GM18909 (cell line): ENCODE data around the gene PTPN14.

Experiments used
- ATAC-seq: cut with Tn5 transposase; IDR thresholded peaks from one replicate; pipeline ENCODE4 v1.9.1; 2021; ENCODE audit warnings: mild to moderate bottlenecking; ENCODE audit not compliant: unreplicated experiment, poor library complexity

The PTPN14 gene

DNA sequence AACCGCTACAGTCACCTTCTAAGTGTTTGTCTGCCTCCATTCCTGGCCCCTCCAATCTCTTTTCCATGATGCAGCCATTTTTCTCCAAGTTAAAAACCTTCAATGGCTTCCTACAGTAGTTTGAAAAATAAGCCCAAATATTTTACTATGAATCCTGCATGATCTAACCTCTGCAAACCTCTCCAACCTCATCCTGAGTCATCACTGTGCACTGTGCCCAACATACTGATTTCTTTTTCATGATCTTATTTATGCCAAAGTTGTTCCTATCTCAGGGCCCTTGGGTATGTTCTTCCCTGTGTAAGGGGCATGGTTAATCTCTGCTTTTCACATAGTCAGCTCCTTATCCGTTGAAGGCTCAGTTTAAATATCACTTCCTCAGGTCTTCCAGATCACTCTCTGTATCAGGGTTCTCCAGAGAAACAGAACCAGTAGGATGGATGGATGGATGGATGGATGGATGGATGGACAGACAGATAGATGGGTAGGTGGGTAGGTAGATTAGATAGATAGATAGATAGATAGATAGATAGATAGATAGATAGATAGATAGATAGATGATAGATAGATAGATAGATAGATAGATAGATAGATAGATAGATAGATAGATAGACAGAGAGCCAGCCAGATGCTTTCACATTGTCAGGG lies 18.1 kb upstream of the PTPN14 start:
- no peak for ATAC-seq

DNA sequence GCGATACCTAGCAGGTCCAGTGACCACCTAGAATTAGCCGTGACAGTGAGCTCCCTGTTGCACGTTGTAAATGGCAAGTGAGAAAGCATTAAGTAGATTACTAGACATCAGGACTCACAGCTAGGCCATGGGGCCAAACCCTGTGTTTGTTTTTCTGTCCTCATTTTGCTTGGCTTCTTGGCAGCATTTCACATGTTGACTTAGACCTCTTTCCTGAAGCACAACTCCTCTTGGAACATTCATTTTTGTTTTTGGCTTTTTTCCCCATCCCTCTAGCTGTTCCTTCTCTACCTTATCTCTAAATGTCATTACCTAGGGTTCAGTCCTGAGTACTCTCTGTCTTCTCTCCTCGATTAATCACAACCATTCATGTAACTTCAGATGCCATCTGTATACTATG lies 16.9 kb upstream of the PTPN14 start:
- ATAC-seq = no peak

DNA sequence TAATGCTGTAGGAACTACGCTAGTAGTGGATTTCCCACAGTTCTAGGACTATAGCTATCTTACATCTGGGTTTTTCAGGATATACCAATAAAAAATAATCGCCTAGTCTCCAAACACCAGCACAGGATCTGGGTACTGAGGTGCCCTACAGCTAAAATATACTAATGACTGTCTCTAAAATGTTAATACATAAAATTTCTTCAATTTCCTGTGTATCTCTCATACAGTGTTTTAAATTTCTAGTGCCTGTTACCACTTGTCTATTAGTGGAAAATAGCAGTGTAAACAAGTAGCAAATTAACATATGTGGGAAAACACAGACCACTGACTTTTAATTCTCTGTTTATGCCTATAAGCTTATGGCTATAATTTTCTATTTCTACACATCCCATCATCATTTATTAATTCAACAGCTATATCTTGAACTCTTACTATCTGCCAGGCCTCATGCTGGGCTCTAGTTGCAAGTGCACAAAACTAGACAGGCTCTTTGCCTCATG lies 16.1 kb upstream of the PTPN14 start:
- ATAC-seq = no peak

- ATAC-seq = no peak
Observed at GRCh38 chr1:214566158-214567104, 15.0 kb upstream of the PTPN14 start.

- ATAC-seq = no peak
Observed at GRCh38 chr1:214565310-214565709, 13.9 kb upstream of the PTPN14 start.

DNA sequence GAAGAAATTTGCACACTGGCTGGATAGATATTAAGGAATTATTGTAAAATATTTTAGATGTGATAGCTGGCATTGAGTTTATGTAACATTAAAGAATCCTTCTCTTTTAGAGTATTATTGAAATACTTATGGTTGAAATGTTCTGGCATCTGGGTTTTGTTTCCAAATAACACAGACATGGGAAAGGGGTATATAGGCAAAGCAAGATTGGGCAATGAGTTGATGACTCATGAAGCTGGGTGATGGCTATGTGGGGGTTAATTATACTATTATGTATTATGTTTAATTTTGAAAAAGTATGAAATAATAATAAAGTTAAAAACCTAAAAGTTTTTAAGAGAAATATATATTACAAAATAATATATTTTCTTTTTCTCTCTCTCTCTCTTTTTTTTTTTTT lies 12.5 kb upstream of the PTPN14 start:
- no peak for ATAC-seq

- no peak for ATAC-seq
Observed at GRCh38 chr1:214557952-214558735, 6.7 kb upstream of the PTPN14 start.

DNA sequence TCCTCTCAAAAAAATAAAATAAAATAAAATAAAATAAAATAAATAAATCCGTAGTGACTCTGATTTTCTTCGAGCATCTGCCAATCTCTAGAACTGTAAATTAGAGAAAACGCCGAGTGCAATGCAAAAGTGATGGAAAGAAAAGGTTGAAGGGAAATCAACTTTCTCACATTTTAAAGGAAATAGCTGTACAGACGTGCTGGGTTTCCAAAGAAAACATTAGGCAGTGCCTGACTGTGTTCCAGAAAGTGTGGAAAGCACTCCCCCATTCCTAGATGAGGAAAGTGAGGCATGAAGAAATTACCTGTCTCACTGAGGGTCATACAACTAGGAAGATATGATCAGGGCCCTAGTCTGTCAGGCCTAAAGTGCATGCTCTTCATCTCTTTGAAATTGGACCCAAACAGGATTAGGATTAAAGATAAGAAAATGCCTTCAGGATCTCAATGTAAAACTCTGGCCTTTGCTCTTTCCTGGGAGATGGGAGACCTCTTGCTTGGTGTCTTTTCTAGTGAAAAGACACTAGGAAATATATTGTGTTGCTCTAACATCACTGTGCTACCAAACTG lies 1.8 kb upstream of the PTPN14 start:
- ATAC-seq = no peak

GRCh38 chr1:214552174-214552608 lies 789 bp upstream of the PTPN14 start:
- peak; percentile 10 for ATAC-seq

DNA sequence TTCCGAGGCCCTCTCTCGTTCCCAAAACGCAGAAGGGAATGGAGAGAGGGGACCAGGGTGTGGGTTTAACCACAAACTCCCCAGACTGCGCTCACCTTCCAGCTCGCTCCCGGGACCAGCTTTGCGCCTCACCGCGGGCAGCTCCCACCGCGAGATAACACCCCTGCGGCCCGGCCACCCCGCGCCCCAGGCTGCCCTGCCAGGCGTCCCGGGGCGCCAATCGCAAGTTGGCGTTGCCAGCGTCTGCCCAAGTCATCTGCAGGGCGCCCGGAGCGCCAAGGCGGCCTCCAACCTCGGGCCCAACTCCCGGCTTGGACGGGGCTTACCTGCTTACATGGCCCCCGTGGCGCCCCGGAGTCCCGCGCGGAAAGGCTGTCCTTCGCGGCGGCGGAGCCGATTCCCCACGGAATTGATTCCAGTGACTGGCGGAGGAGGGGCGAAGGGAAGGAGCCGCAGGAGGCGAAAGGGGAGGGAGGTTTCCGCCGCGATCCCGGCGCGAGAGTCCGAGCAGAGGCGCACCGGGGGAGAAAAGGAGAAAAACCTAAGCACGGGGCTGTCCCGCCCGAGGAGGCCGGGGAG lies 456 bp downstream of the PTPN14 start:
- ATAC-seq = peak; percentile 27

- no peak for ATAC-seq
Observed at GRCh38 chr1:214550013-214550856, 1.2 kb downstream of the PTPN14 start.

DNA sequence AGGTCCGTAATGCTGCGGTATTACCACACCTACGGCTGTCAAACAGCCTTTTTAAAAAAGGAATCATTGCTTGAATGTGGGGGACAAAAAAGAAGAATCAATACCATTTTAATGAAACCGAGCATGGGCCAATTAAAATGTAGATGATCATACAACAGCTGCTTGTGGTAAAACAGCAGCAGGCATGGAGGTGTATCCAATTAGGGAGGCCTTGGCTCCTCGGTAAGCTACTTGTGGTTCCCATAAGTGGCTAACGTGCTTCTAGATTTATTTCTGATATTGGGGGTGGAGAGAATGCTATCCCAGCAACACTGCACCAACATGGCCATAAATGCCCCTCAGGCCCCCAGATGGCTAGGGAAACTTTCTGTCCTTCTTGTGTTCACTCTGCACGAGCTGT lies 1.8 kb downstream of the PTPN14 start:
- no peak for ATAC-seq

GRCh38 chr1:214548988-214549387 lies 2.4 kb downstream of the PTPN14 start:
- no peak for ATAC-seq

DNA sequence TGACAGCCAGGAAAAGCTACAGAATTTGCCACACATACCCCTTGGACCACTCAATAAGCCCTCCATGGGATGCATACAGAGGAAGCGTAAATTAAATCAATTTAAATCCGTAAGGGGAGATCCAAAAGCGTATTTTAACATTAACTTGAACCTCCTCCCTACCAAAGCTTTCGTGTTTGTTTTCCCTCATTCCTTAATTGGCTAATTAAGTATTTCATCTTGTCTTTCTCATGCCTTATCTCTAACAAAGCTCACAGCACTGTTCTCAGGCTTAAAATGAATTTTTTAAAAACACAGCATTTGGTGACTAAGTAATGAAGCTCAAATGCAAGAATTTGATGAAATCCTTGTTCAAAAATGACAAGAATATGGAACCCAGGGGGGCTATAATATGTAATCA lies 3.1 kb downstream of the PTPN14 start:
- ATAC-seq = no peak

GRCh38 chr1:214547747-214548146 lies 3.7 kb downstream of the PTPN14 start:
- no peak for ATAC-seq

DNA sequence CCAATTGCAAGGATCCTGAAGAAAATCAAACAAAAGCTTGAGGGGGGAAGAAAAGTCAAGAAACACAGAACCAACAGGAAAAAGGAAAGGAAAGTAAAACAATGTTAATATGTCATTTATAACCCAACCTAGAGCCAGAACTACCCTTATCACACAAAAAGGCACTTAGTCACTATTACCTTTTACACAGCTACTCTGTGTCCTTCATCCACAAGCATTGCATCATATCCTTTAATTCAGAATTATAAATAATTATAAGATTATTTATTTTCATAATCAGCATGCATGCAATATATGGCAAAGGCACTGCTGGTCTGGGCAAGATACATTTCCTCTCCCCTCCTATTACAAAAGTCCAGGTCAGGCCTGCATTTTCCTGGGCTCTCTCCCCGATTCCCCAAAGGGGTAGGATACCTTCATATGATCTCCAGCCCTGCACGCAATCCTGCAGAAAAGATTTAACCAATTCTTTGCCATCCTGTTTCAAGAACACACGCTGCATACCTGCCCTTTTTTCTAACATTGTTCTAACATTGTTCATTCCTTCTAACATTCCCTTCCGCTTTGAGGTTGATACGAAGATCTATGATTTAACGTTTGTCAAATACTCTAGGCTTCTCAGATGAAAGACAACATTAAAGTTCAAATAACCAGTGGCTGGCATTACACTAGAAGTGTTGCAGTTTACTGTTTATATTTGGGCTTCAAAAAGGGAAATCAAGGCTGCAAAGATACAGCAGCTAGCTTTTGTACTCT lies 4.3 kb downstream of the PTPN14 start:
- no peak for ATAC-seq

- ATAC-seq = no peak
Observed at GRCh38 chr1:214546084-214546483, 5.3 kb downstream of the PTPN14 start.

DNA sequence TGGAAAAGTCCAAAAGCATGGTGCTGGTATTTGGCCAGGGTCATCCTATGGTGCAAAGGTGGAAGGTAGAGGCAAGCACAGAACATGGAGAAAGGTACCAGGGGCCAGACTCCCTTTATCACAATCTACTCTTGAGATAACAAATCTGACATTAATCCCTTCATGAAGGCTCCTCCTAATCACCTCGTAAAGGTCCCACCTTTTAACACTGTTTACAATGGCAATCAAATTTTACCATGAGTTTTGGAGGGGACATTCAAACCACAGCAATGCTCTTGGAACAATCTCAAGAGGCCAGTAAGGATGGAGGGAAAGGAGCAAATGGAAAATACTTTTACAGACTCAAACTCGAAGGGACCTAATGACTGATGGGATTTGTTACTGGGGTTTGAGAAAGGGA lies 6.1 kb downstream of the PTPN14 start:
- no peak for ATAC-seq
